Activated naive CD8-positive, alpha-beta T cell treated with anti-CD3 and anti-CD28 coated beads, Interleukin-2, amount 50 U/mL, for 24 hours (primary cell): ENCODE measurements around the gene KLF1.
"Not testable (repeated sequence)": the region's sequence is repeated elsewhere in the genome, so short reads cannot be mapped to it uniquely, and the experiment has no call there.

Experiments
- ATAC-seq: fragments of 150-1000 bp; cut with Tn5 transposase; one replicate; pipeline ENCODE4 v1.10.0; 2021
- DNase-seq: peaks from one replicate; pipeline ENCODE4 v3.0.0; 2021
- H3K27ac Mint-ChIP-seq: one replicate; pipeline ENCODE4 v1.8.0; 2021; ENCODE audit warnings: mild to moderate bottlenecking, mixed read lengths
- H3K27me3 Mint-ChIP-seq: one replicate; pipeline ENCODE4 v1.8.0; 2021; ENCODE audit warnings: mixed read lengths
- H3K36me3 Mint-ChIP-seq: one replicate; pipeline ENCODE4 v1.8.0; 2021; ENCODE audit warnings: low read depth, mixed read lengths
- H3K4me1 Mint-ChIP-seq: one replicate; pipeline ENCODE4 v1.8.0; 2021; ENCODE audit warnings: mixed read lengths
- H3K4me3 Mint-ChIP-seq: one replicate; pipeline ENCODE4 v1.8.0; 2021; ENCODE audit warnings: mild to moderate bottlenecking, moderate library complexity, mixed read lengths
- H3K9me3 Mint-ChIP-seq: one replicate; pipeline ENCODE4 v1.8.0; 2021; ENCODE audit warnings: mixed read lengths

The KLF1 gene

DNA sequence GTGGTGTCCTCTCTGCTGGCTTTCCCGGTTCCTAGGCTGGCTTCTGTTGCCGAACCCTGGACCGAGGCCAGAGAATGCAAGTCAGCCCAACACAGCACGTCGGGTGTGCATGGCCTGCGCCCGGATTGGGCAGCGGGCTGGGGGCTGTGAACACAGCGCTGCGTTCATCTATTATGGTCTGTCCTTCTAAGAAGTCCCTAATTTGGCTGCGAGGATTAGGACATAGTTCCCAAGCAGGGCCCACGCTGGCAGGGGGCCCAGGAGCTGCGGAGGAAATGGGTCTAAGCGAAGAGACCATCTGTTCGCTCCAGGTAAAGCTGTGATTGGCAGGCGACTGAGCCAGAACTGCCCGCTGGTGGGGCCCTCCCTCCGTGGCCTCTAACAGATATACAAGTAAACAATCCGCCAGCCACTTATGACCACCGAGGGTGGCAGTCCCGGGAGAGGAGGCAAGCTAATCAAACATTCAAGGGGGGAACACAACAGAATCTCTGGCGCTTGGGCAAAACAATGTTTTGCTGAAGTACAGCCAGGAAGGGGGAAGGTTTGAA lies 26.1 kb upstream of the KLF1 start:
- H3K27ac Mint-ChIP-seq, result no peak overlapping the region
- no peaks in the 10 kb centered on the region for H3K27me3 Mint-ChIP-seq
- H3K4me1 Mint-ChIP-seq, result peaks cover 21% of the 10 kb centered on the region
- H3K36me3 Mint-ChIP-seq, result no peaks in the 10 kb centered on the region
- DNase-seq, result no peak
- H3K9me3 Mint-ChIP-seq, result no peaks in the 10 kb centered on the region
- no peak overlapping the region for H3K4me3 Mint-ChIP-seq
- ATAC-seq, result no peak

GRCh38 chr19:12912571-12912970 lies 25.6 kb upstream of the KLF1 start:
- no peak overlapping the region for H3K27ac Mint-ChIP-seq
- H3K27me3 Mint-ChIP-seq, result no peaks in the 10 kb centered on the region
- no peaks in the 10 kb centered on the region for H3K36me3 Mint-ChIP-seq
- H3K9me3 Mint-ChIP-seq, result no peaks in the 10 kb centered on the region
- peaks cover 21% of the 10 kb centered on the region for H3K4me1 Mint-ChIP-seq
- no peak for DNase-seq
- no peak for ATAC-seq
- H3K4me3 Mint-ChIP-seq, result no peak overlapping the region

DNA sequence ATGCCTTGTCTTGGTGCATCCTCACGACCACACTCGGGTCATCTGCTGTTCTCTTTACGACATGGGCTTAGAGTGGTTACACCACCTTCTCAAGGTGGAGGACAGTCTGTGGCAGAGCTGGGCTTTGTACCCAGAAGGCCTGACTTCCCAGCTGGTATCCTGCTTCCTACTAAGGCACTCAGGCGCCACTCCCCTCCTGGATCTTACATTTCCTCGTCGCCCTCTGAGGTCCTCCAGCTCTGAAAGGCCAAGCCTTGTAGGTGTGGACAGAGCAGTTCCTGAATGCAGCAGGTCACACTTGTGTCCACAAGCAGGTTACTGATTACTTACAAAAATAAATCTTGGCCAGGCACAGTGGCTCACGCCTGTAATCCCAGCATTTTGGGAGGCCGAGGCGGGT lies 20.2 kb upstream of the KLF1 start:
- no peak for DNase-seq
- Mint-ChIP-seq H3K4me3 (no peak overlapping the region), H3K4me1 (peaks cover under 1% of the 10 kb centered on the region), H3K27me3 (no peaks in the 10 kb centered on the region), H3K36me3 (no peaks in the 10 kb centered on the region), H3K9me3 (no peaks in the 10 kb centered on the region), H3K27ac (no peak overlapping the region)
- ATAC-seq, result no peak

- H3K4me3 Mint-ChIP-seq, result no peak overlapping the region
- no peaks in the 10 kb centered on the region for H3K27me3 Mint-ChIP-seq
- peak overlapping the region; percentile 77 for H3K27ac Mint-ChIP-seq
- peaks cover 6% of the 10 kb centered on the region for H3K36me3 Mint-ChIP-seq
- H3K4me1 Mint-ChIP-seq, result peaks cover 14% of the 10 kb centered on the region
- ATAC-seq, result peak; percentile 92
- no peaks in the 10 kb centered on the region for H3K9me3 Mint-ChIP-seq
- DNase-seq, result peak; percentile 43
These were observed 13.0 kb upstream of the KLF1 start for GRCh38 chr19:12899891-12900518.

GRCh38 chr19:12896460-12896859 lies 9.5 kb upstream of the KLF1 start:
- DNase-seq (no peak), ATAC-seq (no peak)
- no peaks in the 10 kb centered on the region for H3K27me3 Mint-ChIP-seq
- H3K9me3 Mint-ChIP-seq, result no peaks in the 10 kb centered on the region
- H3K27ac Mint-ChIP-seq, result no peak overlapping the region
- peaks cover 12% of the 10 kb centered on the region for H3K36me3 Mint-ChIP-seq
- no peak overlapping the region for H3K4me3 Mint-ChIP-seq
- peaks cover 23% of the 10 kb centered on the region for H3K4me1 Mint-ChIP-seq

DNA sequence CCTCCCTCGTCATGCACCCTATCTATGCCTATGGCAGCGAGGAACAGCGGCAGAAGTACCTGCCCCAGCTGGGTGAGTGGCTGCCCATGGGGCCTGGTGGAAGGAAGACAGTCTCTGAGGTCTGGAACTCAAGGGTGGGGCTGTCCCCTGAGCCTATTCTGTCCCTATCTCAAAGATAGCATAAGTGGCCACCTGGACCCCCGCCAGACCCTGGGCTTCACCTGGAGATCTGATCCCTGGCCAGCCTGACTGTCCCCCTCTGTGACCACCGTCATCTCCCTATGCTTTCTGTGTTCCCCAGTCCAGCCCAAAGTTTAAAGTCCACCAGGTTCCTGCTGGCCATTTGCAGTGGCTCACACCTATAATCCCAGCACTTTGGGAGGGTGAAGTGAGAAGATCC lies 6.6 kb upstream of the KLF1 start:
- Mint-ChIP-seq H3K27ac (no peak overlapping the region), H3K9me3 (no peaks in the 10 kb centered on the region), H3K4me1 (peaks cover 21% of the 10 kb centered on the region), H3K4me3 (no peak overlapping the region), H3K27me3 (no peaks in the 10 kb centered on the region), H3K36me3 (peaks cover 8% of the 10 kb centered on the region)
- DNase-seq, result no peak
- no peak for ATAC-seq

DNA sequence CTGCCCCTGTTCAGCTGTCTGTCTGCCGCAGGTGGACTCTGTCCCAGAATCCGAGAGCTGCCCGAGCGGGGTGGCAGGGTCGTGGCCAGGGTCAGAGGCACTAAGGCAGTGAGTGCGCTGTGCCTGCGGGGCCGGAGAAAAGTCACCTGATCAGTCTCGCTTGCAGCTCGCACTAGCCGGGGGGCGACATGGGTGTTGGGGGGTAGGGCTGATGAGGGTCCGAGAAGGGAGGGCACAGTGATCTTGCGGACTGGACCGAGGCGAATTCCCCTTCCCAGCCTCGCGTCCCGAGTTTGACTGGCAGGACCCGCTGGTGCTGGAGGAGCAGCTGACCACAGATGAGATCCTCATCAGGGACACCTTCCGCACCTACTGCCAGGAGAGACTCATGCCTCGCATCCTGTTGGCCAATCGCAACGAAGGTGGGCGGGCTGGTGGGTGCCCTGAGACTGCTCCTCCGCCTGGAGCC lies 4.6 kb upstream of the KLF1 start:
- H3K9me3 Mint-ChIP-seq, result no peaks in the 10 kb centered on the region
- DNase-seq (no peak), ATAC-seq (no peak)
- H3K4me1 Mint-ChIP-seq, result peaks cover 23% of the 10 kb centered on the region
- peak overlapping the region; percentile 91 for H3K27ac Mint-ChIP-seq
- H3K36me3 Mint-ChIP-seq, result peaks cover 8% of the 10 kb centered on the region
- no peaks in the 10 kb centered on the region for H3K27me3 Mint-ChIP-seq
- H3K4me3 Mint-ChIP-seq, result peak overlapping the region; percentile 99

DNA sequence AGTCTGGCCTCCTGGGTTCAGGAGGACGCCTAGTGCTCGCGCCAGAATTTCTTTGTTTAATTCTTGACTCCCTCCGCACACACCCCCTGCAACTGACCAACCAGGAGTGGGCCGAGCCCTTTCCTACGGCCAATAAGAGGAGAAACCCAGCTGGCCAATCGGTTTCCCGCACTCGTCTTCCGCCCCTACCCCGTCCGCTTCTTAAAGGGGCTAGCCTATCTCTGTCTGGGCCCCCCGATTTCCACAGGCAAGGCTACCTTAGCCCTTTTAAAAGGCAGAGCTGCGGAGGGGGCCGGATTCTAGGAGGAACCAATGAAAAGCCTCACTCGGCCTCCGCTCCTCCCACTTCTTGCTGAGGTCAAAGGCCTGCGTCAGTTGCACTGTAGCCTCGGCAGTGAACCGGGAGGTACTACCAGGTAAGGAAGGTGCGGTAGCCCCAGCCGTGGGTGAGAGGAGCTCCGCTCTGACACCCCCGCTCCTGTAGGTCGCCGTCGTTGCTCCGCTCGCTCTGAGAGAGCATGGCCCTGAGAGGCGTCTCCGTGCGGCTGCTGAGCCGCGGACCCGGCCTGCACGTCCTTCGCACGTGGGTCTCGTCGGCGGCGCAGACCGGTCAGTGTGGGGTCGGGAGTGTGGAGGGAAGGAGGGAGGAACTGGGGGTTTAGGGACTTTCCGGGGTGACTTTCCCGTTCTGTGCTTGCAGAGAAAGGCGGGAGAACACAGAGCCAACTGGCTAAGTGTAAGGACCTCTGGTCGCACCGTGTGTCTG lies 4.0 kb upstream of the KLF1 start, which contains the start of gene GCDH:
Gene GCDH, plus strand, starts transcription at position 374 of the 766 bp plus-strand sequence. Its CDS starts 145 bp downstream, at position 519.
- H3K27me3 Mint-ChIP-seq, result no peaks in the 10 kb centered on the region
- H3K36me3 Mint-ChIP-seq, result peaks cover 8% of the 10 kb centered on the region
- ATAC-seq, result peak; percentile 98
- H3K4me3 Mint-ChIP-seq, result peak within 1 kb of the TSS; percentile 99
- peaks cover 27% of the 10 kb centered on the region for H3K4me1 Mint-ChIP-seq
- H3K27ac Mint-ChIP-seq, result peak within 1 kb of the TSS; percentile 91
- no peaks in the 10 kb centered on the region for H3K9me3 Mint-ChIP-seq
- peak; percentile 93 for DNase-seq

- peak overlapping the region; percentile 99 for H3K4me3 Mint-ChIP-seq
- not testable (repeated sequence) for H3K36me3 Mint-ChIP-seq, H3K27me3 Mint-ChIP-seq, H3K9me3 Mint-ChIP-seq, ATAC-seq, DNase-seq
- peak overlapping the region; percentile 91 for H3K27ac Mint-ChIP-seq
- peaks cover 27% of the 10 kb centered on the region for H3K4me1 Mint-ChIP-seq
These were observed 3.3 kb upstream of the KLF1 start for GRCh38 chr19:12890299-12890786.

DNA sequence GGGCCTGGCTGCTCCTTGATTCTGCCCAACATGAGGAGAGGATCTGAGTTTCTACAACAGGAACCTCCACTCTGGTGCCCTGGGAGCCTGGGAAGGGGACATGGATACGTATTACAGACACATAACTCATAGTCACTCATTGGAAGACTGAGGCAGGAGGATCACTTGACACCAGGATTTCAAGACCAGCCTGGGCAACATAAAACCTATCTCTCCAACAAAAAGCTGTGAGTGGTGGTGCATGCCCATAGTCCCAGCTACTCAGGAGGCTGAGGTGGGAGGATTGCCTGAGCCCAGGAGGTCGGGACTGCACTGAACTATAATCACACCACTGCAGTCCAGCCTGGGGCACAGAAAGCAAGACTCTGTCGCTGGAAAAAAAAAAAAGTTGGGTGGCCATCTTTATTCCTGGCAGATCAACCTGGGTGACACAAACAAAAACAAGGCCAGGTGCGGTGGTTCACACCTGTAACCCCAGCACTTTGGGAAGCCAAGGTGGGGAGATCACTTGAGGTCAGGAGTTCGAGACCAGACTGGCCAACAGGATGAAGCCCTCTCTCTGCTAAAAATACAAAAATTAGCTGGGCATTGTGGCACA lies 1.1 kb upstream of the KLF1 start:
- no peaks in the 10 kb centered on the region for H3K27me3 Mint-ChIP-seq
- DNase-seq, result no peak
- H3K4me1 Mint-ChIP-seq, result peaks cover 39% of the 10 kb centered on the region
- H3K9me3 Mint-ChIP-seq, result peaks cover 6% of the 10 kb centered on the region
- no peak overlapping the region for H3K4me3 Mint-ChIP-seq
- no peak overlapping the region for H3K27ac Mint-ChIP-seq
- H3K36me3 Mint-ChIP-seq, result peaks cover 3% of the 10 kb centered on the region
- no peak for ATAC-seq

DNA sequence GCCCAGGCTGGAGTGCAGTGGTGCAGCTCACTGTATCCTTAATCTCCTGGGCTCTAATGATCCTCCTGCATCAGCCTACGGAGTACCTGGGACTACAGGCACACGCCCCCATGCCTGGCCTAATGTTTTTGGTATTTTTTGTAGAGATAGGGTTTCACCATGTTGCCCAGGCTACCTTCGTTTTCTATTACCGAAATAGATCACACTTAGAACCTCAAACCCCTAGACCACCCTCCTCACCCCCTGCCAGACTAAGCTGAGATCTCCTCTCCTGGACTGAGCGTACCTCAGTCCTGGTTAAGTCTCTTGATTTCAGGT lies 391 bp downstream of the KLF1 start:
- Mint-ChIP-seq H3K36me3 (peaks cover 3% of the 10 kb centered on the region), H3K4me1 (peaks cover 37% of the 10 kb centered on the region), H3K27ac (peak overlapping the region; percentile 16), H3K4me3 (peak overlapping the region; percentile 63), H3K27me3 (no peaks in the 10 kb centered on the region), H3K9me3 (peaks cover 6% of the 10 kb centered on the region)
- DNase-seq (no peak), ATAC-seq (no peak)

DNA sequence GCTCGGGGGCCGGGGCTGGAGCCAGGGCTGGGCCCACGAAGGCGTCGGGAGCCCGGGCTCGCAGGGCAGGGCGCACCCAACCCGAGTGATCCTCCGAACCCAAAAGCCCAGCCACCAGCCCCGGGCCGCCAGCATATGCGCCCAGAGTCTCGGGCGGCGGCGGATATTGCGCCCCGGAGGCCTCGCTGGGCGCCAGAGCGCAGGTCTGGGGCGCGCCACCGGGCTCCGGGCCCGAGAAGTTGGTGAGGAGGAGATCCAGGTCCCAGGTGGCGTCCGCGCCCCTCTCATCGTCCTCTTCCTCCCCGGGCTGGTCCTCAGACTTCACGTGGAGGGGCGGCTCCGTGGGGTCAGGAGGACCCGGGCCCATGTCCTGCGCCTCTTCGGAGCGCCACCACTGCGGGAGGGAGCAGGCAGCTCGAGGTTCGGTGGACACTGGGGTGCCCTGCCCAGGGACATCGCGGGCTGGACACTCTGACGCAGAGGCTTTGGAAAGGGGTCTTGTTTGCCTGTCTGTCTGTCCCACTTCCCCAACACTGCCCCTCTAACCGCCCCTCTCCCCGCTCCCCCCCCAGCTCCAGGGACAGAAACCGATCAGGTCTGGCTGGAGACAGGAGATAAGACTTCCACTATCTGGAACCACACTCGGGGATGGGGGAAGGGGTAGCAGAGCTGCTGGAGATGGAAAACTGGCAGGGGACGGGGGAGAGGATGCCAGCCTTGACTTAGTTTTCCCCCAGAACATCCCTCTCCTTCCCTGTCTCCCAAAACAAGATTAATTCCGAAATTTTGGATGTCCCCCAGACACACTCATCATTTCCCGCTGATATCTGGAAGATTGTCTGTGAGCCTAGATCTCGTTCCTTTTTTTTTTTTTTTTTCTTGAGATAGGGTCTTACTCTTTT lies 1.0 kb downstream of the KLF1 start:
- peaks cover under 1% of the 10 kb centered on the region for H3K36me3 Mint-ChIP-seq
- H3K27me3 Mint-ChIP-seq, result no peaks in the 10 kb centered on the region
- DNase-seq (no peak), ATAC-seq (no peak)
- peak overlapping the region; percentile 16 for H3K27ac Mint-ChIP-seq
- H3K4me1 Mint-ChIP-seq, result peaks cover 35% of the 10 kb centered on the region
- peaks cover 6% of the 10 kb centered on the region for H3K9me3 Mint-ChIP-seq
- H3K4me3 Mint-ChIP-seq, result peak overlapping the region; percentile 63

GRCh38 chr19:12884926-12885748 lies 1.9 kb downstream of the KLF1 start:
- ATAC-seq (peak; percentile 73), DNase-seq (peak; percentile 91)
- Mint-ChIP-seq H3K27me3 (no peaks in the 10 kb centered on the region), H3K27ac (peak overlapping the region; percentile 82), H3K9me3 (peaks cover 6% of the 10 kb centered on the region), H3K4me3 (peak overlapping the region; percentile 82), H3K4me1 (peaks cover 34% of the 10 kb centered on the region), H3K36me3 (no peaks in the 10 kb centered on the region)
